NCI-H1092 treated with DMSO at 0.1 percent for 48 hours (cell line): ENCODE data around the gene GNB1L.

Experiments
- DNase-seq: peaks from one replicate; lab custom pipeline; 2025; lab: John Stamatoyannopoulos, UW

The GNB1L gene, protein sequence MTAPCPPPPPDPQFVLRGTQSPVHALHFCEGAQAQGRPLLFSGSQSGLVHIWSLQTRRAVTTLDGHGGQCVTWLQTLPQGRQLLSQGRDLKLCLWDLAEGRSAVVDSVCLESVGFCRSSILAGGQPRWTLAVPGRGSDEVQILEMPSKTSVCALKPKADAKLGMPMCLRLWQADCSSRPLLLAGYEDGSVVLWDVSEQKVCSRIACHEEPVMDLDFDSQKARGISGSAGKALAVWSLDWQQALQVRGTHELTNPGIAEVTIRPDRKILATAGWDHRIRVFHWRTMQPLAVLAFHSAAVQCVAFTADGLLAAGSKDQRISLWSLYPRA

DNA sequence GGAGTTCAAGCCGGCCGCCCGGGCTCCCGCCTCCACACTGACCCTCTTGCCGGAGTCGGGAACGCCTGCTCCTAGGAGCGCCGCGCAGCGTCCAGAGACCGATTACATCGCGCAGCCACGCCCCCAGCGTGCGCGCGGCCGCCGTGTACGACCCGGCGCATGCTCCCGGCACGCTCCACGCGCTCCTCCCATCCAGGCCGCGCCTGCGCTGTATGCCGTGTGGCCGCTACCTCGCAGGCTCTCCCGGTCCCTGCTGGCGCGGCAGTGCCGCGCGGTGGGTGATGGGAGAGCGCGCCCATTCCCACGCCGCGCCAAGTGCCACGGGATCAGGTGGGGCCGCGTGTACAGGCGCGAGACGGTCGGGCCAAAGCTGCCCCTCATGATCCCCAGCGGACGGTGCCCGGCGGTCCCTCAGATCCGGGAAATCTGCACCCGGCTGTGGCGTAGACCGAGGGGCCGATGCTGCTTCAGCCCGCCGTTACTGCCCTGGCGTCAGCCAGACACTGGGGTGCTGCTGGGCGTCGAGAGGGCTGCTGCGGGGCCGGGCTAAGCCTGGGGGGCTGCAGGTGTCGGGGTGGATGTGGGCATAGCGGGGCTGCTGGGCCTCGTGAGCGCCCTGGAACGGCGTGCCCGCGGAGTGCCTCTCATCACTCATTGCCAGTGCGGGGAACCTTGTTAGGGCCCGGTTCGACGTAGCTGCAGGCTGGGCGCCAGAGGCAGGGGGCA lies at the start of gene GNB1L, which contains the start of gene RTL10:
GNB1L (minus strand) TSS at position 97 of the 726 bp plus-strand sequence. CDS start 33,519 bp downstream, outside the sequence.
RTL10 (minus strand) TSS at position 97 of the 726 bp plus-strand sequence. CDS start 2,613 bp downstream, outside the sequence.
- DNase-seq: peak; percentile 97

GRCh38 chr22:19904174-19904856 lies 49.6 kb upstream of the GNB1L start:
- no peak for DNase-seq

DNA sequence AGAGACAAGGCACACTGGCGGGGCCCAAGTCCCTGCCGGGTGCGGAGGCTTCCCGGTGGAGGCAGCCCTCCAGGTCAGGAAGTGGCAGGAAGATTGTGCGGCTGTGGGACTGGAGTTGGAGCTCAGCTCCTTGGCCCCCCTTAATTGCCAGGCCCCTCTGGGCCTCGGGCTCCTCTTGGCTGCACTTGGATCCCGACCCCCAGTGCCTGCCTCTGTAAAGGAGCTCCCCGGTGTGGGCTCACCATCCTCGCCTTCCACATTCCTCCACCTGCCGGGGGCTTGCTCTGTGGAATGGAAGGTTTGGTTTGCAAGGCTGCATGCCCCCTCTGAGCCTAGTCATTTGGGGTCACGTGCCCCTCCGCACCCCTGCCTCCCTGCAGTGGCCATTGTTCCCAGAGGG lies 48.8 kb upstream of the GNB1L start:
- no peak for DNase-seq

DNA sequence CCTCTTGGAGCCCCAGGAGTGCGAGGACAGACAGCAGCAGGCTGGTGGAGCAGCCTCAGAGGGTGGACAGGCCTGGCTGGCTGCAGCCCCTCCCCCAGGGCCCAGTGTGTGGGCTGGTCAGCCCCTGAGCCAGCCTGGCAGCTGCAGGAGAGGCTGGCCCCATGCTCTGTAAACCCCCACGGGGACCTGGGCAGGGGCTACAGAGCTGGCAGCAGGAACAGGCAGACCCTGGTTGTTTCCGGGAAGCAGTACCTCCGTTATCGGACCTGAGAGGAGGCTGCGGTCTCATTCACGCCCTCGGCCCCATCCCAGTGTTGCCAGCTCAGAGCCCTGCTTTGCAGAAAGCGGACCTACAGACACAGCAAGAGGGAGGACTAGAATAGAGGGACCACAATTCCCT lies 48.4 kb upstream of the GNB1L start:
- no peak for DNase-seq

- DNase-seq: peak; percentile 77
Observed at GRCh38 chr22:19902245-19902715, 47.6 kb upstream of the GNB1L start.

- DNase-seq: no peak
Observed at GRCh38 chr22:19901577-19902244, 47.0 kb upstream of the GNB1L start.

DNA sequence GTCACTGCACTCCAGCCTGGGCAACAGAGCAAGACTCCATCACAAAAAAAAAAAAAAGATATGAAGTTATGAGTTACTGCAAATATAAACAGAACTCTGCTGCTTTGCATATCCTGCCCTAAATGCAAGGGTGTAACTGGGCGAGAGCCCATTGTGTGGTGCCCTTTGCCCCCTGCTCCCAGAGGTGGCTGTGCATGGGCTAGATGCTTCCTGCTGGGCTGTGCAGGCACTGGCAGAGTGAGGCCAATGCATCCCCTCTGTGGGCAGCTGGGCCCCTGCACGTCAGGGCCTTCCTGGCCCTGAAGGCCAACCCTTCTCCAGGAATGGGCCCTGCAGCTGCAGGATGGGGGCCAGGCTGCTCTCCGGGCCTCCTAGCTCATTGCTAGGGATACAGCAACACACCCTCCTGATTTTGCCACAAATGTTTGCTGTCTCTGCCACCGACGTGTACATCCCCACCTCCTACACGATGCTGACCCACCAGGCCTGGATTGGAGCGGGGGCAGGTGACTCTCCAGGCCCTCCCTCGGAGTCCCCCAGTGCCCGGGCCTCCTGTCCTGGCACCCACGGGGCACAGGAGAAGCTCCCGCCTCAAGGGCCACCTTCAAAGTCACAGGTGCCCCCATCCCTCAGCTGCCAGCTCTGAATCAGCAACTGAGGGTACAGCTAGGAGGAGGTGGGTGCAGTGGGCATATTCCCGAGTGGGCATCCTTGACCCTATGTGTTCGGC lies 46.2 kb upstream of the GNB1L start:
- no peak for DNase-seq

- DNase-seq: no peak
Observed at GRCh38 chr22:19898831-19899567, 44.3 kb upstream of the GNB1L start.

DNA sequence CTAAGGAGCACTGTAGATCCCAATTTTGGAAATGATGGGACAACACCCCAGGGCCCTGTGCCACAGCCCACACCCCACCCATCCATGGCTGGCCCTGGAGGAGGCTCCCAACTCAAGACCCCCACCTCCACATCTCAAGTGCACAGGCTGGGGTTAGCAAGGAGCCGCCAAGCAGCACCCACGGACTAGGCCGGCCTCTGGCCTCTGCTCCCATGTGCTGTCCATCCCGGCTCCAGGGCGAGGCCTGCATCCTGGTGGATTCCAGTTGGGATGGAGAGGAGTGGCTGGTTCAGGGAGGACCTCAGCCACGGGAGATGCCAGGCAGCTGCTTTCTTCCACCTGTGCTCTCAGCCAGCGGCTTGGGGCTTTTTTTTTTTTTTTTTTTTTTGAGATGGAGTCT lies 43.5 kb upstream of the GNB1L start:
- DNase-seq: no peak

DNA sequence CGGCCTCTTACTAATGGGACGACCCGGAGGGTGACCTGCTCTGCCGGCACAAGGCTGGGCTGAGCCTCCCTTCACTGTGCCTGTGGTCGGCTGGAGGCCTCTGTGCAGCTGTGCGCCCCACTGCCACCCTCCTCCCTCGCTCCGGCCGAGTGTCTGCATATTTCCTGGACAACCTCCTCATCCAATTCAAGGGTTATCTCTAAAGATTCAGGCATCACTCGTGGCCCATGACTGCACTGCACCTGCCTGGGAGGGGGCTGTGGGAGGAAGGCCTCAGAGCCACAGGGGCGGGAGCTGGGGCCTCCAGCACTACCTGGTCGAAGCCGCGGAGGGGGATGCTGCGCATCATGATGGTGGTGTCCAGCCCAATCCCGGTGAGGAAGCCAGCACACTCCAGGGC lies 43.1 kb upstream of the GNB1L start:
- no peak for DNase-seq

DNA sequence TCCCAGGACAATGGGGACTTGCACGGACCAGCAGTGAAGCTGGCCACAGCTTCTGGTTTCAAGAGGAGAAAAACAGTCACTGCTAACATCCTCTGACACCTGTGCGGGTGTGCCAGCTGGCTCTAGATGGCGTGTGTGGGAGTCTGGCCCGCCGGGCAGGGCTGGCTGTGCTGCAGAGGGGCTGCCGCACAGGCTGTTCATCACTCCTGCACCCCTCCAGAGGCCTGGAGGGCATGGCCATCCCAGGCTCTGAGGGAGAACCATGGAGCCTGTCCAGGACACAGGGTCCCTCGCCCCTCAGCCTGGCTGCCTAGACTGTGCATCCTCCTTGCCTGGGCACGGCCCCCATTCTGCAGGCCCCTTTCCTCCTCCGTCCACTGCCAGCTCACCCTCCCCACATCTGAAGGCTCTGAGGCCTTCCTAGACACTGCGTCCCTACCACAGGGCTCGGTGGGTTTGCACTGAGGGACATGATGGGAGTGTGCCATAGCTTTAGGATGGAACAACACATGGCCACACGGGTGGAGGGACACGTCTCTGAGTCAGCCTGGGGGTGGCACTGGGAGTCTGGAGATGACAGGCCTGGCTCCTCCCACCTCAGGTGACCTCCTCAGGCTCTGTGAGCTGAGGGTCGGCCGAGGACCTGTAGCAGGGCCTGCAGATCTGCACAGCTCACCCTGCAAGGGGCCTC lies 42.1 kb upstream of the GNB1L start:
- no peak for DNase-seq

DNA sequence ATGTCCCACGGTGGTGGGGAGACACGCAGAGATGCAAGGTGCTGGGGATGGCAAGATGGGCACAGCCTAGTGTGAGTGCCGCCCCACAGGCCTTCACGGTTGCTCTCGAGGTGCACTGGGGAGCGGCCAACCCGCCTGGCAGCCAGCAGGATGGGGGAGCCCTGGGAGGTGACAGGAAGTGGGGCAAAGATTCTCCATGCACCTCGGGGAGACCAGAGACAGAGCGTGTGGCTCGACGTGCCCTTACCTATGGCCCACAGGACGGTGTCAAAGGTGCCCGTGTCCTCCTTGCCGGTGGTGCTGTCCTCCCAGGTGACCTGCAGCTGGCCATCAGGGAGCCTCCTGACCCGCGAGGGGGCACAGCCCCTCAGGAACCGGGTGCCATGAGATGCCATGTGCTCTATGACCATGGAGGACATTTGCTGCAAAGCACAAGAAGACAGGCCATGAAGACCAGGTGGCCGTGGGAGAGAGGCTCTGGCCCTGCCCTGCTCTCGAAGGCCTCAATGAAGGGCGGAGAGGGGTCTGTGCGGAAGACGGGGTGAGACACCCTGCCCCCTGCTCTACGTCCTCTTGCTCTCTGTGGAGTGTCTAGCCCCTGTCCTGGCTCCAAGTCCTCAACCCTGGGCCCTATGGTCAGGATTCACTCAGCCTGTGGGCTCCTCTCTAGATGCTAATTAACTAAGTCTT lies 40.6 kb upstream of the GNB1L start:
- DNase-seq: no peak

DNA sequence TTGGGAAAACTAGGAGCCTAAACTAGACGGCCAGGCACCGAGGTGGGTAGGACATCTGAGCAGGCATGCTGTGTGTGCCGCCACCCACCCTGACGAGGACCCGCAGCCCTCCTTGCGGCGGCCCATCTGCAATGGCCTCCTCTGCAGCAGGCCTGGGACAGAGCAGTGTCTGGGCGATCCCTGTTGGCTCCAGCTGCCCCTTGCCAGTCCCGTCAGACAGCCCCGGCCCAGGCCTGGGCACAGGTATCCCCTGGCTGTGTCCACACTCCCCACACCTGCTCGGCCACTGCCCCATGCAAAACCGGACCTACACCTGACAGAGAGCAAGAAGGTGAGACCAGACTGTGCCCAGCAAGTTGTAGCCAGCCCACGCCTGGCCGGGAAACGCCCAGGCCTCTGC lies 38.7 kb upstream of the GNB1L start:
- no peak for DNase-seq

DNA sequence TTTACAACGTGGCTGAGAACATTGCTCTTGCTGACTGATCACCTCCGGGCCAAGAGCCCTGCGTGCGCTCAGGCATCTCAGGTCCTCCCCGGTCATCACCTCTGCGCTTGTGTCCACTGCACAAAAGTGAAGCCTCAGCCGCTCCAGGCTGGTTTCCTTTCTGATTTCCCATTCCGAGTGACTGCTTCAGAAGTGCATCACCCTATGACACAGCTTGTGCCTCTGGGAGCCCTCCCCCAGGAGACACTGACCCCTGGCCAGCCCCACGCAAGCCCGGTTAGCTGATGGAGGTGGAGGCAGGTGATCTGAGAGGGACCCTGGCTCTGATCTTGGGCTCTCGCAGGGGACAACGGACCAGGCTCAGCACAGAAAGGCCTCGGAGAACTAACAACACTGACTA lies 38.3 kb upstream of the GNB1L start:
- DNase-seq: no peak

- DNase-seq: no peak
Observed at GRCh38 chr22:19892257-19892879, 37.7 kb upstream of the GNB1L start.

DNA sequence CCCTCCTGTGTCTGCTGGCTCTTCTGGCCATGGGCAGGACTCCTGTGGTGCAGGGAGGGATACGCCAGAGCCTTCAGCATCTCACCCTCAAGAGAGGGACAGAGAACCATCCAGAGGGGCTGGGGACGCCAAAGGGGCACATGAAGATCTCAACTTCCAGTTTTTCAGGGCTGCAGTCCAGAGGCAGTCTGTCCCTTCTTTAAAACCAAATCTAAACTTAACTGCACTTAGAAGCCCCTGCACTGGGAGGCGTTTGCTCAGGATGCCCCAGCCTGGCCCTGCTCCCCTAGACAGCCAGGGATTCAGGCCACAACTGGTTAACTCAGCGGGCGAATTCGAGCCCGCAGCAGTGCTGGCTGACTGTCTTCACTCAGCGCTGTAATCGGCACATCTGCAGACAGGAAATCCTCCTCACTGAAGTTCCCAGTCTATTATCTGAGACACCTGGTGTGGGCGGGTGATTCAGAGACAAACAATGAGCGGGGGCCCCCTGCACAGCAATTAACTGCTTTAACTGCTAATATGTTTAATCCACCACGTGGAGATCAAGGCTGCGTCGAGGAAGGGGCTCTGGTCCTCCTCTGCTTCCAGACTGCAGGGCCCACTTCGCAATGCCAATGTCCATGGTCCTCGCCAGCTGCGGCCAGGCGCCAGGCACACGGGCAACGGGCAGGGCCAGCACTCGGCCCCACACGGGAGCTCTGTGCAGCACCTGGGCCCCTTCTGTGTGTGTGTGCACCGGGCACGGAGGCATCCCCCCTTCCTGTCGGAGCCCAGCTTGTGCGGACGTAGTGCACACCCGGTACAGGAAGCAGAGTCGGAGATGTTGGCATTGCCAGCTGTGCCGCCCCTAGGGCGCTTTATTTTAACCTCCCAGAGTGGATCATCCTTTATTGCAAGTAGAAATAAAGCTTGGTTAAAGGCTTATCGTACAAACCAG lies 36.9 kb upstream of the GNB1L start:
- DNase-seq: peak; percentile 65

DNA sequence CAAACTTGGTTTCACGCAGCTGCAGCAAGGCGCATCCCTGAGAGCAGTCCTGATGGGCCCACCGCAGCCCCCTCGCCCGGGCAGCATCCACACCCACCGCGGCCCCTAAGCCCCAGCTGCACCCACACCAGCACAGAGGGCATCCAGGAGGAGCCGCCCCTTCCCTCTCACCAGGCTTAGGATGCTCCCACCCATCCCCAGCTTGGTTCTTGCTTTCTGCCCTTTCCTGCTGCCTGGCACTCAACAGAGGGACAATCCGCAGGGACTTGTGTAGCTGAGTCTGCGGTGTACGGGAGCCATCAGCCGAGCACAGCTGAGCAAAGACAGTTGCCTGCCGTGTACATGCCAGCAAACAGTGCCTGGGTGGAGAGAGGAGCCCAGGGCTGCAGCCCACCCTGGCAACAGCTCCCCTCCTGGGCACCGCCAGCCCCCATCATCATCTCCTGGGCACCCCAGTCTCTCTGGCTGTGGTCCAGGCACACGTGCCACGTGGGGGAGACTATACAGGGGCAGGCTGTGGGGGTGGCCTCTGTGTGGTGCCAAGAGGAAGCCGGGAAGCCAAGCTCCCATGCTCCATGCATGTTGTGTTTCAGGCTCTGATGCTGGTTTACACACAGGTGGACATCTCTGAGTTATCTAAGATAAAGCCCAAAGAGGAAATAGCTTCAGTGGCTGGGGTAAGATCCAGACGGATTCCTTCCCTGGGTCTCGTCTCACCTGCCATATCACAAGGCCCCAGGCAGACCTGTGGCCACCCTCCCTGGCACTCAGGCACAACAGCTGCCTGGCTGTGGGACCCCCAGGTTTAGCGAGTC lies 36.0 kb upstream of the GNB1L start:
- peak; percentile 21 for DNase-seq
